H1 (cell line): Measurements from ENCODE around the gene FAM167B. TPM values are rescaled to one million over a fixed set of nuclear protein-coding genes. Genes with fewer than 3 reads are reported as not detected.

ENCODE experiments used
- BRCA1 ChIP-seq: IDR thresholded peaks from 2 replicates; pipeline ENCODE4 v1.6.1; 2012; ENCODE audit warnings: low read depth, low read length, improper control_type of control experiment
- EP300 ChIP-seq, 2 experiments: IDR thresholded peaks; 1 replicate in 1 of 2; 2 replicates in 1 of 2; pipeline ENCODE4 v1.6.1; 2011 to 2012; ENCODE audit warnings: low read depth in 2 of 2, low read length in 2 of 2, mild to moderate bottlenecking in 2 of 2, borderline replicate concordance in 1 of 2, inconsistent platforms in 1 of 2, moderate library complexity in 1 of 2
- EZH2 ChIP-seq: fragments of 200-600 bp; sonication (generic); IDR thresholded peaks from 2 replicates; pipeline ENCODE4 v1.7.1; 2012; ENCODE audit warnings: low read depth, mild to moderate bottlenecking, moderate library complexity, low read length, inconsistent platforms; ENCODE audit not compliant: severe bottlenecking
- JUN ChIP-seq: IDR thresholded peaks from 2 replicates; pipeline ENCODE4 v1.6.1; 2011; ENCODE audit warnings: low read depth, mild to moderate bottlenecking, improper control_type of control experiment, low read length
- KDM1A ChIP-seq: fragments of 200-600, 300-600 bp; sonication (generic); IDR thresholded peaks from 2 replicates; pipeline ENCODE4 v1.7.1; 2016; ENCODE audit warnings: mild to moderate bottlenecking, low read length, borderline replicate concordance
- PHF8 ChIP-seq: fragments of 200-600 bp; sonication (generic); conservative IDR thresholded peaks from 2 replicates; pipeline ENCODE4 v1.7.1; 2012; ENCODE audit warnings: low read depth, mild to moderate bottlenecking, inconsistent platforms, low read length, moderate library complexity
- RBBP5 ChIP-seq: IDR thresholded peaks from 2 replicates; pipeline ENCODE4 v1.7.1; 2012; ENCODE audit warnings: low read depth, mild to moderate bottlenecking, inconsistent platforms, low read length, moderate library complexity, borderline replicate concordance
- RFX5 ChIP-seq: IDR thresholded peaks from 2 replicates; pipeline ENCODE4 v1.6.1; 2011; ENCODE audit warnings: low read depth, low read length, improper control_type of control experiment, borderline replicate concordance
- SIX5 ChIP-seq: IDR thresholded peaks from 2 replicates; pipeline ENCODE4 v1.6.1; 2011; ENCODE audit warnings: mild to moderate bottlenecking, low read depth, low read length
- SP1 ChIP-seq: IDR thresholded peaks from 2 replicates; pipeline ENCODE4 v1.6.1; 2011; ENCODE audit warnings: low read depth, low read length
- SRF ChIP-seq: IDR thresholded peaks from 2 replicates; pipeline ENCODE4 v1.6.1; 2011; ENCODE audit warnings: mild to moderate bottlenecking, low read depth, low read length, moderate library complexity
- SUZ12 ChIP-seq: fragments of 200-600 bp; sonication (generic); IDR thresholded peaks from 2 replicates; pipeline ENCODE4 v1.6.1; 2012; ENCODE audit warnings: mild to moderate bottlenecking, inconsistent platforms, low read length, moderate library complexity, mixed read lengths
- TAF1 ChIP-seq: IDR thresholded peaks from 2 replicates; pipeline ENCODE4 v1.6.1; 2011; ENCODE audit warnings: mild to moderate bottlenecking, low read depth, low read length
- YY1 ChIP-seq: IDR thresholded peaks from 2 replicates; pipeline ENCODE4 v1.6.1; 2011; ENCODE audit warnings: low read depth, mild to moderate bottlenecking, low read length
- ZNF274 ChIP-seq: IDR thresholded peaks from 2 replicates; pipeline ENCODE4 v1.7.0; 2012; ENCODE audit warnings: low read length, borderline replicate concordance; ENCODE audit errors: extremely low read depth
- polyA plus RNA-seq, 7 experiments: library from polyadenylated mRNA; depleted of rRNA in 3 of 7; stranded (reverse) in 5 of 7; unstranded in 2 of 7; fragments of >200 nt in 5 of 7; fragments of 200-250 nt in 2 of 7; gene quantifications; 1 replicate in 5 of 7; 2 replicates in 1 of 7; 4 replicates in 1 of 7; pipeline versions ENCODE4 v1.2.1 to v1.2.3, GENCODE V29; 2011 to 2013; ENCODE audit warnings: missing spikeins in 2 of 7, mixed read lengths in 2 of 7
- total RNA-seq: library from RNA; stranded (reverse); fragmentation: NEBNext Ultra II Directional; extraction: Animal tissue kit (Norgen Biotek cat#: 25700); gene quantifications from 2 replicates; pipeline ENCODE4 v1.2.1, GENCODE V29; 2021
- TF ChIP-seq, protein P1 (sequence below), 3 experiments: IDR thresholded peaks; 1 replicate in 2 of 3; 2 replicates in 1 of 3; pipeline versions ENCODE4 v1.5.1 to v1.6.1; 2011; ENCODE audit warnings: low read length in 3 of 3, mild to moderate bottlenecking in 3 of 3, inconsistent platforms in 2 of 3, low read depth in 1 of 3, moderate library complexity in 1 of 3; ENCODE audit not compliant: insufficient read depth in 1 of 3; ENCODE audit errors: control extremely low read depth in 1 of 3
- TF ChIP-seq, protein P2 (sequence below): IDR thresholded peaks from 2 replicates; pipeline ENCODE4 v1.6.1; 2012; ENCODE audit warnings: inconsistent platforms
- TF ChIP-seq, protein P3 (sequence below): IDR thresholded peaks from 2 replicates; pipeline ENCODE4 v1.6.1; 2011; ENCODE audit warnings: low read length, improper control_type of control experiment

The FAM167B gene
- total and polyA plus RNA-seq, 2 of the 8 experiments (the other 6 are each of a cell fraction or from before 2014, with no cell fraction given): 2.8 to 3.9 TPM

DNA sequence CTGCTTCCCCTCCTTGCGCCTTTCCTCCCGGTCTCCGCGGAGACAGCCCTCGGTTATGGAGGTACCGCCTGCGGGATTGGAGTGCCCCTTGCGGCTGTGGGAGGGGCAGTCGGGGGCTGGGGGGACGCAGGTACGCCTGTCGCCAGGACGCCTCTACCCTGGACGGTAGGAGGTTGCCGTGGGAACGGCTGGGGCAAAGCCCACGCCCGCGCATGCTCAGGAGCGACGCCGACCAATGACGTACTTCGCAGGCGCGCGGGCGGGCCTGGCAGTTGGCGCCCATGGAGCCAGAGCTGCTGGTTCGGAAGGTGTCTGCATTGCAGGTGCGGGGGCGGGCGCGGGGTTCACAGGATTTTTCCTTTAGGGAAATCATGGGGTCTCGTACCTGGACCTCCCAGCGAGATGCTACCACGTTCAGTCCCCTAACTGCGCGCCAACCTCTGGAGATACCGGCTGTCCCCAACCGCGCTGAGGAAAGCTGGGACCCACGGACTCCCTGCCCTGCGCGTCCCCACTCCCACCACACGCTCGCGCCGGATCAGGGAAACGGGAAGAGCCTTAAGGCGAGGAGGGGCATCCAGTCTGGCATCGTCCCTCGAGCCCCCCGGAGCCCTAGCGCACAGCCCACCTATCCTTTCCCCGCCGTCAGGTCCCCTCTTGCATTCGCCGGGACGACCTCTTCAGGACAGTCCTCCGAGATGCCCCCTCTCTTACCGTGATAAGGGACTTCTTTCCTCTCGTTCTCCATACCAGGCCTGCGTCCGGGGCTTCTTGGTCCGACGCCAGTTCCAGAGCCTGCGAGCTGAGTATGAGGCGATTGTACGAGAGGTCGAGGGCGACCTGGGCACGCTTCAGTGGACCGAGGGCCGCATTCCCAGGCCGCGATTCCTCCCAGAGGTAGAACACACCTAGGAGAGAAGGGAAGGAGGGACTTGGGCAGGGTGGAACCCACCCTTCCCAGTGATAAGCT is 41.3 kb upstream of the FAM167B start, which contains the start of gene IQCC (continued):
- TF ChIP-seq, protein P1, sequence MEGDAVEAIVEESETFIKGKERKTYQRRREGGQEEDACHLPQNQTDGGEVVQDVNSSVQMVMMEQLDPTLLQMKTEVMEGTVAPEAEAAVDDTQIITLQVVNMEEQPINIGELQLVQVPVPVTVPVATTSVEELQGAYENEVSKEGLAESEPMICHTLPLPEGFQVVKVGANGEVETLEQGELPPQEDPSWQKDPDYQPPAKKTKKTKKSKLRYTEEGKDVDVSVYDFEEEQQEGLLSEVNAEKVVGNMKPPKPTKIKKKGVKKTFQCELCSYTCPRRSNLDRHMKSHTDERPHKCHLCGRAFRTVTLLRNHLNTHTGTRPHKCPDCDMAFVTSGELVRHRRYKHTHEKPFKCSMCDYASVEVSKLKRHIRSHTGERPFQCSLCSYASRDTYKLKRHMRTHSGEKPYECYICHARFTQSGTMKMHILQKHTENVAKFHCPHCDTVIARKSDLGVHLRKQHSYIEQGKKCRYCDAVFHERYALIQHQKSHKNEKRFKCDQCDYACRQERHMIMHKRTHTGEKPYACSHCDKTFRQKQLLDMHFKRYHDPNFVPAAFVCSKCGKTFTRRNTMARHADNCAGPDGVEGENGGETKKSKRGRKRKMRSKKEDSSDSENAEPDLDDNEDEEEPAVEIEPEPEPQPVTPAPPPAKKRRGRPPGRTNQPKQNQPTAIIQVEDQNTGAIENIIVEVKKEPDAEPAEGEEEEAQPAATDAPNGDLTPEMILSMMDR (IDR thresholded peaks at IDR 0.05; ENCODE audit: control extremely low read depth in 1 of 3, insufficient read depth in 1 of 3, low read depth in 1 of 3, low read length in 3 of 3): peak in 2 of 3 experiments; percentile 31 to 43; a peak in 2 of 4 replicates
- TF ChIP-seq SUZ12 (no peak), SRF (peak; percentile 71; the same call in 1 of the 2 replicates), SIX5 (no peak), SP1 (peak; percentile 43; the same call in 1 of the 2 replicates), JUN (no peak), RBBP5 (no peak), EZH2 (no peak), TAF1 (peak; percentile 81), RFX5 (no peak), KDM1A (no peak), EP300 (IDR thresholded peaks at IDR 0.05; ENCODE audit: borderline replicate concordance in 1 of 2, low read depth in 2 of 2, low read length in 2 of 2) (0 out of 3 replicates have a peak, but pooled peaks of 1 of the 2 experiments have one; percentile 25), BRCA1 (no peak; the same call in 1 of the 2 replicates), YY1 (peak; percentile 62; the same call in 1 of the 2 replicates), ZNF274 (no peak), PHF8 (peak; percentile 72)
- TF ChIP-seq, protein P2, sequence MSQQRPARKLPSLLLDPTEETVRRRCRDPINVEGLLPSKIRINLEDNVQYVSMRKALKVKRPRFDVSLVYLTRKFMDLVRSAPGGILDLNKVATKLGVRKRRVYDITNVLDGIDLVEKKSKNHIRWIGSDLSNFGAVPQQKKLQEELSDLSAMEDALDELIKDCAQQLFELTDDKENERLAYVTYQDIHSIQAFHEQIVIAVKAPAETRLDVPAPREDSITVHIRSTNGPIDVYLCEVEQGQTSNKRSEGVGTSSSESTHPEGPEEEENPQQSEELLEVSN: no peak; the same call in 1 of the 2 replicates
- TF ChIP-seq, protein P3, sequence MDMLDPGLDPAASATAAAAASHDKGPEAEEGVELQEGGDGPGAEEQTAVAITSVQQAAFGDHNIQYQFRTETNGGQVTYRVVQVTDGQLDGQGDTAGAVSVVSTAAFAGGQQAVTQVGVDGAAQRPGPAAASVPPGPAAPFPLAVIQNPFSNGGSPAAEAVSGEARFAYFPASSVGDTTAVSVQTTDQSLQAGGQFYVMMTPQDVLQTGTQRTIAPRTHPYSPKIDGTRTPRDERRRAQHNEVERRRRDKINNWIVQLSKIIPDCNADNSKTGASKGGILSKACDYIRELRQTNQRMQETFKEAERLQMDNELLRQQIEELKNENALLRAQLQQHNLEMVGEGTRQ: no peak
